Activated CD4-positive, alpha-beta T cell treated with anti-CD3 and anti-CD28 coated beads, Interleukin-2, amount 50 U/mL, for 4 hours (primary cell): ENCODE data around the gene EXTL1.
"Not testable (repeated sequence)": the region's sequence is repeated elsewhere in the genome, so short reads cannot be mapped to it uniquely, and the experiment has no call there.

Experiments
- DNase-seq, 2 experiments: peaks; one replicate each; pipeline ENCODE4 v3.0.0-alpha.2; 2020

EXTL1 gene, protein sequence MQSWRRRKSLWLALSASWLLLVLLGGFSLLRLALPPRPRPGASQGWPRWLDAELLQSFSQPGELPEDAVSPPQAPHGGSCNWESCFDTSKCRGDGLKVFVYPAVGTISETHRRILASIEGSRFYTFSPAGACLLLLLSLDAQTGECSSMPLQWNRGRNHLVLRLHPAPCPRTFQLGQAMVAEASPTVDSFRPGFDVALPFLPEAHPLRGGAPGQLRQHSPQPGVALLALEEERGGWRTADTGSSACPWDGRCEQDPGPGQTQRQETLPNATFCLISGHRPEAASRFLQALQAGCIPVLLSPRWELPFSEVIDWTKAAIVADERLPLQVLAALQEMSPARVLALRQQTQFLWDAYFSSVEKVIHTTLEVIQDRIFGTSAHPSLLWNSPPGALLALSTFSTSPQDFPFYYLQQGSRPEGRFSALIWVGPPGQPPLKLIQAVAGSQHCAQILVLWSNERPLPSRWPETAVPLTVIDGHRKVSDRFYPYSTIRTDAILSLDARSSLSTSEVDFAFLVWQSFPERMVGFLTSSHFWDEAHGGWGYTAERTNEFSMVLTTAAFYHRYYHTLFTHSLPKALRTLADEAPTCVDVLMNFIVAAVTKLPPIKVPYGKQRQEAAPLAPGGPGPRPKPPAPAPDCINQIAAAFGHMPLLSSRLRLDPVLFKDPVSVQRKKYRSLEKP

DNA sequence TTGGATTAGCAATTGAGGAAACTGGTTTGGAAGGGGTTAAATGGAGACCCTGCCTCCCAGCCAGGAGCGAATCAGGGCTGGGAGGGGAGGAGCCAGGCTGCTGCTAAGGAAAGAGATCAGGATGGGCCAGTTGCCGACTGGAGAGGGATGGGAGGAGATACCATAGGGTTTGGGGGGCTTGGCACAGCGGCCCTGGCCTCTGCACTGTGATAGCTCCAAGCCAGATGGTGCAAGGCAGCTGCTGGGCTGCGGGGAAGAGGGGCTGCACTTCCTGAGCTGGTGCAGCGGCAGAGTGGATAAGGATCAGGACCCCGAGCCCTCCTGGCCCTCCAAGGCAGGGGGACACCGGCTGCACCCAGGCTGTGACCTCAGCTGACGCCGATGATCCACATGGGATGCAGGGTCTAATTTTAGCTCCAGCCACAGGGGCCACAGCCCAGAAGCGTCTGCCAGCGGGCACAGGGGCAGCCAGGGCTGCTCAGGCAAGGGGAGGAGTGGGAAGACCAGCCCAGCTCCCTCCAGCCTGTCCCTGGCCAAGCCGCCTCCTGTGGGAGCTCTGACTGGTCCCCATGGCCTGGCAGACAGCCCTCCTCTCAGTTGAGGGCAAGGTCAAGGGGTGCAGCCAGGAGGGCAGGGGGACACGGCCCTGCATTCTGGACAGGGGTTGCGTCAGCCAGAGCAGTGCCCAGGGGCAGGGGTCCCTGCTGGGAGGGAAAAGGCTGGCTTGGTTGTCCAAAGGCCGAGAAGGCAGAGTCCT, at the start of gene EXTL1:
Gene EXTL1, plus strand, starts transcription at position 129 of the 757 bp plus-strand sequence. CDS start 872 bp downstream, outside the sequence.
- no peak for DNase-seq

DNA sequence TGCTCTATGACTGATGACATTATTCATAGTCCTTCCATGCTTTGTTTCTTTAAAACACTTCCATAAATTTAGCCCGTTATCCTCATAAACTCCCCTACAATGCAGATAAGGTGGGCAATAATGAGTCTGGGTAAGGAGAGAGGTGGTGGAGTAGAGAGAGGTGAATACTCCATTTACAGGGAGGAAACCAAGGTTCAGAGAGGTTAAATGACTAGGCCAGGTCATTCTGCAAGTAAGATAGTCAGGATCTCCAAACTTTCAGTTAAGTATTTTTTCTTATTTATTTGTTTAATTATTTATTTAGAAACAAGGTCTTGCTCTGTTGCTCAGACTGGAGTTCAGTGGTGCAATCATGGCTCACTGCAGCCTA, 49.8 kb upstream of the EXTL1 start:
- no peak for DNase-seq

DNA sequence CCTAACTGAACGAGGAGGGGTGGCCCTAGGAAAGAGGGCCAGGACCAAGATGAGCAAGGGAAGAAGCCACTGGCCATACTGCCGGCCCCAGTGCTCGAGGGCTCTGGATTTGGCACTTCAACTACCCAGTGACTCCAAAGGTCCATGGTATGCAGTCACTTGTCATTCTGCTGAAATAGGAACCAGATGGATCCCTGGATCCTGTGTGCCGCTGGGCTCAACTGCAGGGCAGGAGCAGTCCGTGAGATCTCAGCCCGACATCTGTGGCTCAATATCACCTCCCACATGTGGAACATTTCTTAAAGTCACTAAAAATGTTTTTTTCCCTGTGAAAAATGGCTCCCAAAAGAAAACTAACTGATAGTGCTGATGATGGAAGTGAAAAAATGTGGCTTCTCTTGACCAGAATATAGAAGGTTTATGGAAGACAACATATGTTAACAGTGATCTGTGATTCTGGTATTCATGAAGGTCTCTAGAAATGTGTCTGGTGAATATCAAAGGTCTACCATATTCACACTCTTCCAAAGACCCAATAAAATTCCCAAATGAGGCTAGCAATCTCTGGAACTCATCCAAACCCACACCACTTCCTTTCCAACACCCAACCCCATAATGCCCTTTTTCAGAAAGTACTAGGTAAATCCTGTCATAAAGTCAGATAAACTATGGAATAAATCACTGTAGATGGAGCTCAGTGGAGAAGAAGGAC, 47.8 kb upstream of the EXTL1 start:
- DNase-seq: no peak

DNA sequence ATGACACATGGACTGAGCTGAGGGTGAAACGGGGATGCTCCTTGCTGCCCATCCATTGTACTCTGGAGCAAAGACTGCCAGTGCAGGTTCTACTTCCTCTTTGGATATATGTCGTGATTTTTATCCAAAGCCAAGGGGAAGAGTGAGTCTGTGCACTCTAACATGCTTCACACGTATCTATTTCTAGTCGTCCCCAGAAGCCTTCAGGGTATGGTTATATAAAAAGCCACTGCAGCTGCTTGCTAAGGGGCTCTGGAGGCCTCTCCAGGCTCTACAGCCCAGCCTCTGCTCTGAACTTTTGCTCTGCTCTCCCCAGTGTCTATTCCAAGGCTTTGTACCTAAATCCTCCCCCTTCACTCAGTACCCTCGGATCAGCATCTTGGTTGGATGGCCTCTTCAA, 43.8 kb upstream of the EXTL1 start:
- DNase-seq: no peak

DNA sequence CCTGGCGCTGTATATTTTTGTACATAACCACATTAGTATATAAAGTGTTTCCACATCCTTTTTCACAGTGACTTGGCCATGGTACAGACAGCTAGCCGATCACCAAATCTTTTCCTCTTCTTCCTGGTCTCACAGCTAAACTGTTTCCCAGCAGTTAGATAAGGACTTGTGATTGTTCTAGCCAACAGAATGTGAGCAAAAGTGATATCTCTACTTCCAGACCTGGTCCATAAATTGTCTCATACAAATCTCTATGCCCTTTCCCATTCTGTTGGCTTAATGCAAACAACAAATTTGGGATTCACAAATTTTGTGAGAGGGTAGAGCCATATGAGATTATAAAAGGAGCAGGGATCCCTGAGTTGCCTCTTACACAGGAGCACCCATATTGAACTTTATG, 43.2 kb upstream of the EXTL1 start:
- no peak for DNase-seq

DNA sequence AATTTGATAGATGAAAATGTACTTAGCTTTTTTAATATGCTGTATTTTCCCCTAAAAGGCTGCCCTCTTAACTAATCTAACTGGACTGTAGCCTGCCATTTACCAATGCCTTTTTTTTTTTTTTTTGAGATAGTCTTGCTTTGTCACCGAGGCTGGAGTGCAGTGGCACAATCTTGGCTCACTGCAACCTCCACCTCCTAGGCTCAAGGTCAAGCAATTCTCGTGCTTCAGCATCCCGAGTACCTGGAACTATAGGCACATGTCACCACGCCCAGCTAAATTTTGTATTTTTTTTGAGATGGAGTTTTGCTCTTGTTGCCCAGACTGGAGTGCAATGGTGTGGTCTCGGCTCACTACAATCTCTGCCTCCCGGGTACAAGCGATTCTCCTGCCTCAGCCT, 42.4 kb upstream of the EXTL1 start:
- no peak for DNase-seq

DNA sequence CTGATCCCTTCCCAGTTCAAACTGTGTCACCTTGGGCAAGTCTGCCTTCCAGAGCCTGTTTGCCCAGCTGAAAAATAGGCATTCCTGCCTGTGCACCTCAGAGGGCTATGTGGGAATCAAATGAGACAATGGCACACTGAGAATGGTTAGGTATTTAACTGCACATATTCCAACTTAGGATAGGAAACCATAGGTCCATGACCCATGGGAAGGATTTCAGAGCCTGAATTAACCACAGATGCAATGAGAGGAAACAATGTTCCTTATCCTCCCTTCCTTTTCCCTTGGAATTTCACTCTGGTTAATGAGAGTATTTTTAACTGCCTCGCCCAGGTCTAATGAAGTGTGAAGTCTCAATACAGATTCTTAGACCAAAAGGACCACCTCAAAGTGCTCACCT, 36.4 kb upstream of the EXTL1 start:
- no peak for DNase-seq

DNA sequence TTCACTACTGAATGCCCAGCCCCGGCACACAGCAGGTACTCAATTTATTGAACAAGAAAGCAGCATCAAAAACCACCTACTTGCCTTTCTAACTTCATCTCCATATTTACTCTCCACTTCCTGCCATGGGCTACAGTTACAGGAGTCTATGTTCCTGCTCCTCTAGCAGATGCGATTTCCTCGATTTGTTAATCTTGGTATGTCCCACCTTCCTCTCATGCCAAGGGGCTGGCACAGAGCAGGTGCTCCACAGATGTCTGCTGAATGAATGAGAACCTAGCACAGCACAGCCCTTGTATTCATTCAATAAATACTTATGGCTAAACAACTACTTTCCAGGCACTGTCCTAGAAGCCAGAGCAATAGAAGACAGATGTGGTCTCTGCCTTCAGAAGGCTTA, 35.9 kb upstream of the EXTL1 start:
- no peak for DNase-seq

DNA sequence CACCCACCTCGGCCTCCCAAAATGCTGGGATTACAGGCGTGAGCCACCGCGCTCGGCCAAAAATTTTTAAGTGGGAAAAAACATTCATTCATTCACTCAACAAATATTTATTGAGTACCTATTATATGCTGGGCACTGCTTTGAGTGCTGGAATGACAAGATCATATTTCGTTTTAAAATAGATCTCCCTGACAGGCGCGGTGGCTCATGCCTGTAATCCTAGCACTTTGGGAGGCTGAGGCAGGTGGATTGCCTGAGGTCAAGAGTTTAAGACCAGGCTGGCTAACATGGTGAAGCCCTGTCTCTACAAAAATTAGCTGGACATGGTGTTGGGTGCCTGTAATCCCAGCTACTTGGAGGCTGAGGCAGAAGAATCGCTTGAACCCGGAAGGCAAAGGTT, 34.8 kb upstream of the EXTL1 start:
- DNase-seq: not testable (repeated sequence)

DNA sequence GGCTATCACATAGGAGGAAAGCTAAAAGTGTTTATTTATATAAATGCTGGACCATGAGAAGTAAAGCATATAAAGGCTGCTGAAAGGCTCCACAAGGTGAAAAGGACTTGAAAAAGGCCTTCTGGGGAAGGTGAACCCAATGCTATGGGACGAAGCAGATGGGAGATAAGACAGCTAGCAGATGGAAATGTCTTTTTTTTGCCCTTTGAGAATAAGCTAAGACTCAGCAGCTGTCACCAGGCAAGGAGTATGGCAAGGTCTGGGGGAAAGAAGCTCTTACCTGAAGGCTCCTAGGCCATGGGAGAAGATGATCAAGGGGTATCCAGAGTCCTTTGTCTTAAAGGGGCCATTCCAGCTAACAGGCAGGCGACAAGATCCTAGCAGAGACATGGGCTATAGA, 33.6 kb upstream of the EXTL1 start:
- DNase-seq: no peak

DNA sequence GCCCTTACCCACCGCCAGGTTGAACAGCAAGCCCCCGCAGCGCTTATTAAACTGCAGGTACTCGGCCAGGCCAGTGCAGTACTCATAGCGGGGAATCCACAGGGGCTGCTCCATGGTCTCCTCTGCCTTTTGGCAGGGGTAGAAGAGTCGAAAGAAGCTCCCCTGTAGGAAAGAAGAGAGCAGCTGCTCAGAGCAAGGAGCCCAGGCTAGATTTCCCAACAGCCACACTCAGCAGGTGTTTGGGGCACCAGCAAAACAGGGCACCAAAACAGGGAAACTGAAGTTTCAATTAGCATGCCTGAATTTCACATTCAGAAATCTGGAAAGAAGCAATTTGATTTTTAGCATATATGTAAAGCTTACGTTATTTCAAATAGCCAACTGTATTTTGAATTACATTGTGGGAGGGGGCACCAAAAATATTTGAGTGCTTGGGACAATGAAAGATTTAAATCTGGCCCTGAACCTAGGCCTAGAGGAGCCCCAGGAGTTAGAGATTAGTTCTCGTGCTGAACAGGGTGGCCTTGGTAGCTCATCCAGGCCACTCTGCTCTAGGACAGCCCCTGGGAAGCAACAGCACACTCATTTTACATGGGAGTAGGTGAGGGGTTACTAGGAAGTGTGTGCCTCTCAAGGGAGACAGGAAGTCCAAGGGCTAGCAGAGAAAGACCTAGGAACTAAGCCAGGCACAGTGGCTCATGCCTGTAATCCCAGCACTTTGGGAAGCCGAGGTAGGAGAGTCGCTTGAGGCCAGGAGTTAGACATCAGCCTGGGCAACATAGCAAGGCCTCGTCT, 31.9 kb upstream of the EXTL1 start:
- no peak for DNase-seq

DNA sequence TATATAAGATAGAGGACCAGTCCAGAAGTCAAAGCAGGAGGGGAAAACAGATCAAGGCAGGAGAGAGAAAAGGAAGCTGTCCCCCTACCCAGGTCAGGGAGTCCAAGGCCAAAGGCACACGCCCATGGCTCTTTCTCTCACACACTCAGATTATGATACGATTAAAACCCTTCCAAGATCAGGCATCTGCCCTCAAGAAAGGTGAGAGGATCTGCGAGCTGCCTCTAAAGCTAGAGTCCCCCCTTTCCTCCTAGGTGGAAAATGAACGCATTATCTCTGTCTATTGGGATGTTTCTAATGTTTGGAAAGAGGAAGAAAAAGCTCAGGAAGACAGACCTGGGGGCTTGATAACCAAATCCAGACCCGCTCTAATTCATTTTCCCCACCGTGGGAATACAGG, 31.3 kb upstream of the EXTL1 start:
- no peak for DNase-seq

DNA sequence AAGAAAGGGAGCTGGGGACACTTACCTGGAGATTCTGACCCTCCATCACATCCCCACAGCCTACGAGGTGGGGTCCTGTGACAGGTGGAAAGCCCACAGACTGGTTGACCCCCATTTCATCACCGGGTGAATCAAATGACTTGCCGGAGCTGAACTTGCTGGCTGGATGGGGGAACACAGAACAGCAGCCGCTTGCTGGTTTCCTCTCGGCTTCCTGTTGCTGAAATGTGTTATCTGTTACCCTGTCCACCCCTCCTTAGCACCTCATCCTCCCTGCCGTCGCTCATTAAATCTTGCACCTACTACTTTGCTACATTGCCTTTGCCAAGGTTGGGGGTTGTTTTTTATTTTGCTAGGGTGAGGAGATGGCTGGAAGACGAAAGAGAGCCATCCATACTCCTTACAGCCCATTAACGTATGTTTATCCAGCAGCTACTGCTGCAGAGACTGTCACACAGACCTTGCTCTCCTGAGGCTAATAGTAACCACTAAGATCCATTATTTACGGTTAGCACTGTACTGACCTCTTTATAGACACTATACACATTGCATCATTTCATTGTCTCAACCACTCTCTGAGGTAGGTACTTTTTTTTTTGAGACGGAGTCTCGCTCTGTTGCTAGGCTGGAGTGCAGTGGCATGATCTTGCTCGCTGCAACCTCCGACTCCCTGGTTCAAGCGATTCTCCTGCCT, 30.7 kb upstream of the EXTL1 start:
- peak; percentile 12 to 15 for DNase-seq

DNA sequence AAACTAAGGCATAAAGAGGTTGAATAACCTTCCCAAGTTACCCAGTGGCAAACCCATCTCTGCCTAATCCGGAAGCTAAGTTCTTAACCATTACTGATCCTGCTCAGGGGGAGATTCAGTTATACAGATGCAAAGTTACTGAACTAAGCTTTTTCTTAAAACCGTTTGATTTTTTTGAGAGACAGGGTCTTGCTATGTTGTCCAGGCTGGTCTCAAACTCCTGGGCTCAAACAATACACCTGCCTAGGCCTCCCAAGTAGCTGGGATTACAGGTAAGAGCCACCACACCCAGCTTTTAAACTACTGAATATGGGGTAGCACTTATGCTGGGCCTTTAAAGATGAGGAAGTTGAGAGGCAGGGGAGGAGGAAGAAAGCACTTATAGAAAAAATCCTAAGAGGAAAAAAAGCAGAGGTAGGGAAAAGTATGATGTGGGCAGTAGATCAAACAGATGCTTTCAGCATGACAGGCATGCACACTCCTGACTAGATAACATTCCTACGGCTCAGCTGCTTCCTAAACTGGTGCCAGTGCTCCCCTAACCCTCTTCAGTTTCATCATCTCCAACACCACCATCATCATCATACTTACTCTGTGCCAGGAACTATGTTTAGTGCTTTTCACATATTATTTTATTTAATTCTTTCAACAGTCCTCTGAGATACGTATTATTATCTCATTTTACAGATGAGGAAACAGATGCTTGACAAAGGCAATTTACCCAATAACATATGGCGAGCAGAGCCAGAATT, 29.5 kb upstream of the EXTL1 start:
- no peak for DNase-seq

DNA sequence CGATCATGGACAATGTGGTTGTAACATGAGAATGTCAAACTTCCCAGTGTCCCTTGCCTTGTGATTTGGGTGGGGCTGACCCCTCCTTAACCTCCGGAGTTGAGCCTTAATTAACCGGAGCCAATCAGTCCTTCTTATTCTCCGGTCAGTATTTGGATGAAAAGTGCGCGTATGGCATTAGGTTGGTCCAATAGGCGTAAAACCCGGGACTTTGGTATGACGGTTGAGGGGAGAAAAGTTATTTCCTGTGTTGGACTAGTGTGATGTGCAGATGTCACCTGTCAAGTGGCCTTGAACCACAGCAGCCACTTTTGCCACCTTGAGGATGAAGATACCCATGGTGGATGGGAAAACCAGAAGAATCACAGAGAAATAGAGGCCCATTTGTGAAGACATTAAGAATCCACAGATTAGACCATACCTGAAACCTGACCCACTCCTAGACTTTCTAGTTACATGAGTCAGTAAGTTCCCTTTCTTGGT, 28.8 kb upstream of the EXTL1 start:
- no peak for DNase-seq

DNA sequence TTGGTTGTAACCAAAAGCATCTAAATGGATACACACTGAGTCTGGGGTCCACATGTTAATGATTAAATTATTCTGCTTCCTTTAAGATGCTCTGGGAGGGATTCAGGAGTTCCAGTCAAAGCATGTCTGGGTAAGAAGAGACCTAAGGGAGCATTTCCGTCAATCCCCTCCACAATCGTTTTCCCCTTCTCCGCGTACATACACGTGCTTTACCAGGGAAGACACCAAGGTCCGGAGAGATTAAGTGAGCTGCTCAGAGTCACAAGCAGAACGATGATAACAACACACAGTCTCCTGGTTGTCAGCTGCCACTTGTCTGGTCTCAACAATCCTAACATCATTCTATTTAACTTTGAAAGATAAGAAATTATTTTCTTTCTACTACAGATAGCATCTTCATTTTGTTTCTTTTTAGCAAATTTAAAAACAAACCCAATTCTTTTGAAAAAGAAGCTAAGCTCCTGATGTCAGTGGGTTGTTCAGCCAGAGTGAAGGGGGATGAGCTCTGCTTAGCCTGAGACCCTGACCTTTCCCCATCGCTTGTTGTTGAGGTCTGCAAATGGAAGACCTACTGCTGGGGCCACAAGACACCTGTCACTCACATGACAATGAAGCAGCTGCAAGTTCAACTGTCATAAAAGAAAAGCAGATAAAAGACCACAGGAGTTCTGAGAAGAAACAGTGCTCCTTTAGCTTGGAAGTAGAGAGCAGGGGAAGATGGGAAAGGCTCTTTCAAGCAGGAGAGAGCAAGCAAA, 28.2 kb upstream of the EXTL1 start:
- DNase-seq: no peak

DNA sequence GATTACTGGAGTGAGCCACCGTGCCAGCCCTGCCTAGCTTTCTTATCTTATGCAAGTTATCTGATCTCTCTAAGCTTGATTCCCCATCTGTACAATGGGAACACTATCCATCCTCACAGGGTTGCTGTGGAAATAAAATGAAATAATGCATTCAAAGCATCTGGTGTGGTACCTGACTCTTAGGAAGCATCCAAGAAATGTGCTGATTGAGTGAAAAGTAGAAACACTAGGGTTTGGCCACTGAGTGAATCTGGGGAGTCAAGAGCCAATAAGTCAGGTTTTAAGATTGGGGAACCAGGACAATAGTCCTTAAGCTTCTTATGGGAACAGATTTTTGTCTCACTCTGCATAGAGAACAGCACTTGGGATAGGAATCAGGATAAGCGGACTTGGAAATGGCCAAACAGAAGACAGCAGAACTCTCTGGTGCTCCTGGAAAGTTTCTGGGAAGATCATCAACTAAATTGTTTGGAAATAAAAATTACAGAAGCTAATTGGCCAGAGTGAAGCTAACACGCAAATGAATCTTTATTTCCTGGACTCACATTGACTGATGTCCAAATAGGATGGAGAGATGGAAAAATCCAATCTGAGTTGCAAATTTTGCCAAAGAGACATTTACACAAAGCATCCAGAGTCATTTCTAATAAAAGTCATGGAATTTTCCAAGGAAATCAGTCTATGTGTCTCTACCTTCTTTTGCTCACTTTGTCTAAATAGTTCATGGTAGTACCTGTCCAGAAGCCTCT, 27.0 kb upstream of the EXTL1 start:
- no peak for DNase-seq

DNA sequence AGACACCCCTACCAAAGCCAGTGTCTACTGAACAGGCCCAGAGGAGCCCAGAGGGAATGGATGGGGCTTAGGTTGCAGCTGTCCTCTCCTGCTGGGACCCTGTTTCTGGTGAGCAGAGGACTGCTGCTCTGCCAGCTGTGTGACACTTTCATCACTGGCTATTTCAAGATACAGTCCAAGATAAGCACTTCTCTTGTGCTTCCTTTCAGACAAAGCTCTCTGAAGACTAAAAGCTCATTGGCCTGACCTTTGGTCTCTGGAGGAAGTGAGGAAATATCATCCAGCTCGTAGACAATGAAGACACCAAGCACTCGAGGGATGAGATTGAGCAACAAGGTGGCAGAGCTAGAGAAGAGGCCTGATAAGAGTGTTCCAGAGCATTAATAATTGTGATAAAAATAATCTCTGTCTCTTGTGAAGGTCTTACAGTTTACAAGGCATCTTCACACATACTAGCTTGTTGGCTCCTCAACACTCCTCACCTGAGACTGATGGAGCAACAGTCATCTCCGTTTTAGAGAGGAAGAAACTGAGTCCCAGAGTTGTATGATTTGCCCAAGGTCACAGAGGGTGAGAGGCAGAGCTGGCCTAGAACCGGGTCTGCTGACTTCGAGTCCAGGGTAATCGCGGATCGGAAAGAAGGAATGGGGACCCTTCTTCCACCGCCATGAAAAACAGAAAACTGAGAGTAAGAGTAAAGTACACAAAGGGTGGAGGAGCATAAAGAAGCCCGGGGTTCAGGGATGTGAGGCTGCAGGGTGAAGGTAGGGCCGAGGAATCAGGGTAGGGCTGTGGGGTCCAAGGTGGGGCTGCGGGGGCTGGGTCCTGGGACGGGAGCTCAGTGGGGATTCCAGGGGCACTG, 24.4 kb upstream of the EXTL1 start:
- DNase-seq: no peak
